GM12873 (cell line): ENCODE data around the gene PECR.

ENCODE experiments used
- TF ChIP-seq, protein P1 (sequence below): IDR thresholded peaks from 2 replicates; pipeline ENCODE4 v1.5.1; 2012; ENCODE audit warnings: low read depth, mild to moderate bottlenecking, moderate library complexity, low read length, control low read depth; ENCODE audit not compliant: insufficient read depth; ENCODE audit errors: missing control alignments

The PECR gene

DNA sequence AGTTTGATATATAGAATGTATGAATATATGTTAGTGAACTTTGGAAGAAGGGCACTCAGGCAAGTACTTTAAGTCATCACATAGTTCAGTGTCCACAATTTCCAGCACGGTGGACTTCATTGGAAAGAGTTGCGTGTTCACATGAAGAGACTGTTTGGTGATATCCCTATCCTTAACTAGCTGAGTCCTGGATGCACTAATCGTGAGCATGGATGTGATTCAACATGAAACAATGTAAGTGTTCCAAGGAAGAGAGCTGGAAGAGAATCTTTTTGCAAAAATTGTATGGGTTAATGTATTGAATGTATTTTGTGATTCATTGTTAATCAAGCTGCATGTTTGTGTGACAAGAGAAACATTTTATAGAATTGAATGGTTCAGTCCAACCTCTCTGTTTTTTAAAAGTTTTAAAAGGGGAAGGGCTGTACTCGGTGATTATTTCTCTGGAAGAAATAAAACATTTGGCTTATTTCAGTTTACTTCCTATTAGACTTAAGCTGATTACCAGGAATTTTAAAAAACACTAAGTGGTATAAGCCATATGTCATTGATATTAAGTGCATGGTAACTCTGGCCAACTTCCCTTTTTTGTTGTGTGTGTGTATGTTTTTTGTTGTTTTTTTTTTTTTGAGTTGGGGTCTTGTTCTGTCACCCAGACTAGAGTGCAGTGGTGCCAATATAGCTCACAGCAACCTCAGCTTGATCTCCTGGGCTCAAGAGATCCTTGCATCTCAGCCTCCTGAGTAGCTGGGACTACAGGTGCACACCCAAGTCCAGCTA lies 36.1 kb upstream of the PECR start:
- TF ChIP-seq, protein P1, sequence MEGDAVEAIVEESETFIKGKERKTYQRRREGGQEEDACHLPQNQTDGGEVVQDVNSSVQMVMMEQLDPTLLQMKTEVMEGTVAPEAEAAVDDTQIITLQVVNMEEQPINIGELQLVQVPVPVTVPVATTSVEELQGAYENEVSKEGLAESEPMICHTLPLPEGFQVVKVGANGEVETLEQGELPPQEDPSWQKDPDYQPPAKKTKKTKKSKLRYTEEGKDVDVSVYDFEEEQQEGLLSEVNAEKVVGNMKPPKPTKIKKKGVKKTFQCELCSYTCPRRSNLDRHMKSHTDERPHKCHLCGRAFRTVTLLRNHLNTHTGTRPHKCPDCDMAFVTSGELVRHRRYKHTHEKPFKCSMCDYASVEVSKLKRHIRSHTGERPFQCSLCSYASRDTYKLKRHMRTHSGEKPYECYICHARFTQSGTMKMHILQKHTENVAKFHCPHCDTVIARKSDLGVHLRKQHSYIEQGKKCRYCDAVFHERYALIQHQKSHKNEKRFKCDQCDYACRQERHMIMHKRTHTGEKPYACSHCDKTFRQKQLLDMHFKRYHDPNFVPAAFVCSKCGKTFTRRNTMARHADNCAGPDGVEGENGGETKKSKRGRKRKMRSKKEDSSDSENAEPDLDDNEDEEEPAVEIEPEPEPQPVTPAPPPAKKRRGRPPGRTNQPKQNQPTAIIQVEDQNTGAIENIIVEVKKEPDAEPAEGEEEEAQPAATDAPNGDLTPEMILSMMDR = no peak

DNA sequence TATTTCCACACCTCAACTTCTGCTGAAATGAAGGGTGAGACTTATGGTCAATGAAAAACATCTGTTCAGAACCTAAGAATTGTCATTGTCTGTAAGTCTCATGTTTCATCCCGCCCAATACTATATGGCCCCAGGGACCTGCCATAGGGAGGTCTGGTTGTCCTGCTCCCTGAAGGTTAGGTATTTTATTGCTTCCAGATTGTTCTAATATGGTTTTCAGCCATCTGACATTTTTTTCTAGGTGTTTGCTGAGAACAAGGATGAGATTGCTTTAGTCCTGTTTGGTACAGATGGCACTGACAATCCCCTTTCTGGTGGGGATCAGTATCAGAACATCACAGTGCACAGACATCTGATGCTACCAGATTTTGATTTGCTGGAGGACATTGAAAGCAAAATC lies 34.8 kb upstream of the PECR start:
- TF ChIP-seq, protein P1 = no peak

- TF ChIP-seq, protein P1 = peak; percentile 84
Observed at GRCh38 chr2:216114714-216115531, 33.3 kb upstream of the PECR start.

GRCh38 chr2:216114382-216114713 lies 32.7 kb upstream of the PECR start:
- TF ChIP-seq, protein P1 = no peak

DNA sequence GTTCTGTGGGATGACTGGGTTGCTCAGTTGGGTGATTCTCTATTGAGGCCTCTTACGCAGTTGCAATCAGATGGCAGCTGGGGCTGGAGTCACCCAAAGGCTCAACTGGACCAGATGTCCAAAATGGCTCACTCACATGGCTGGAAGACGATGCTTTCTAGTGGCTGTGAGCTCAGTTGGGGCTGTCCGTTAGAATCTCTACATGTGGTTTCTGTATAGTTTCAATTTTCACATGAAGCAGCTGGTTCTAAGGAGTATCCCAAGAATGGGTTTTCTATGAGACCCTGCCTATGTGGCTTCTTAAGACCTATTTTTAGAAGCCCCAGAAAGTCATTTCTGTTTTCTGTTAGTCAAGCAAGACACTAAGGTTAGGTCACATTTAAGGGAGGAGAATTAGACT lies 32.0 kb upstream of the PECR start:
- TF ChIP-seq, protein P1 = no peak

DNA sequence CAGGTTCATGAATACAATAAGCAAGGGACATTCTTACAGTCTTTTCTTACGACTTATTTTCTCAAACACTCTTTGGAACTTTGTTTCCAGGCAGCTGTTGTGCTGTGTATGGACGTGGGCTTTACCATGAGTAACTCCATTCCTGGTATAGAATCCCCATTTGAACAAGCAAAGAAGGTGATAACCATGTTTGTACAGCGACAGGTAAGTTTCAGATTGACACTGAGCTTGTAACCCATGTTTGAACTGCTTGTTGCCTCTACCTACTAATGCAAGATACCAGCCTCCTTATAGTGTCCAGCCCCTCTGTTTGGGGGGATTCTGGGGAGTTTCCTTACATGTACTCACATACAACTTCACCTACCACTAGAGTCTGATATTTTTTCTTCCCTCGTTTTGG lies 31.3 kb upstream of the PECR start:
- TF ChIP-seq, protein P1 = no peak

DNA sequence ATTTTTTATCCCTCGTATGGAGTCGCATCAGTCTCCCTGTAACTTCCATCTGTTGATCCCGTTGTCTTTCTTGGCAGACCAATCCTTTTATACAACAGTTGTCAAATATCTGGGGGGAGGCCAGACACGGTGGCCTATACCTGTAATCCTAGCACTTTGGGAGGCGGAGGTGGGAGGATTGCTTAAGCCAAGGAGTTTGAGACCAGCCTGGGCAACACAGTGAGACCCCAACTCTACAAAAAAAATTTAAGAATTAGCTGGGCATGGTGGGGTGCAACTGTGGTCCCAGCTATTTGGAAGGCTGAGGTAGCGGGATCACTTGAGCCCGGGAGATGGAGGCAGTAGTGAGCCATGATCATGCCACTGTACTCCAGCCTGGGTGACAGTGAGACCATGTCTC lies 29.5 kb upstream of the PECR start:
- TF ChIP-seq, protein P1 = no peak
